Measurements from ENCODE around the gene MTREX. TPM values are rescaled to one million over a fixed set of nuclear protein-coding genes. Genes with fewer than 3 reads are reported as not detected.

Gene MTREX
- total and polyA plus RNA-seq, 2 of the 8 experiments (the other 6 are each of a cell fraction or from before 2014, with no cell fraction given) = 16.0 to 130 TPM

DNA sequence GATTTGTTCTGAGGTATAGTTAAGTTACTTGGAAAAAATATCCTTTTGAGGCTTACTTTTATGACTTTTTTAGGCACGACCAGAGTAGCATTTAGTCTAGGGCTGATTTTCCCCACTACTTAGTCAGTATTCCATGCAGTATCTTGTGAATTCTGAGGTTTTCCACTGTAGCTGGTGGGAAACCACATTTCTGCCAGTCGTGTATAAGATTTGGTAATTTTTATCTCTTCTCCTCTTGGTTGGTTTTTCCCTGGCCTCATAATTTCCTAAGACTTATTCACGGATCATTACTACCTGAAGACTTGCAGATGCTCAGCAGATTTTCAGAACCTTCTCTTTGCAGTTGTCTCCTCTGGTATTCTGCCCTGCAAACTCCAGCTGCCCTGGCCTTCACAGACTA is 23.5 kb downstream of the MTREX start:
- Histone ChIP-seq H3K27me3 (replicated peaks in 1 of 4; ENCODE audit: control insufficient read depth in 3 of 4, extremely low read depth in 1 of 4, insufficient read depth in 3 of 4, low read length in 3 of 4) (peaks cover 0 to 1% (median 0%) of the 10 kb centered on the region in 4 experiments; a peak in 1 of 7 replicates), H3K79me1 (ENCODE audit: low read depth, low read length) (no peaks in the 10 kb centered on the region), H2AK5ac (ENCODE audit: low read depth, low read length) (no peak overlapping the region), H3K36me3 (ENCODE audit: control insufficient read depth in 2 of 4, insufficient read depth in 4 of 4, low read length in 3 of 4) (peaks cover 4 to 47% (median 12%) of the 10 kb centered on the region in 4 experiments), H3K56ac (replicated peaks; ENCODE audit: insufficient read length, low read depth, low read length) (no peak overlapping the region), H4K20me1 (replicated peaks in 1 of 2; ENCODE audit: control insufficient read depth in 1 of 2, insufficient read depth in 2 of 2, low read length in 2 of 2) (peaks cover 0 to 3% of the 10 kb centered on the region in 2 experiments), H3K23me2 (ENCODE audit: low read depth, low read length) (no peaks in the 10 kb centered on the region), H3K18ac (ENCODE audit: extremely low read depth, low read length) (no peak overlapping the region), H2BK12ac (ENCODE audit: low read depth, low read length) (no peak overlapping the region), H3K4me1 (replicated peaks in 1 of 4; ENCODE audit: control insufficient read depth in 3 of 4, insufficient read depth in 4 of 4, low read length in 3 of 4) (no peaks in the 10 kb centered on the region), H2BK20ac (ENCODE audit: low read length) (no peak overlapping the region), H2BK5ac (ENCODE audit: low read depth, low read length) (no peak overlapping the region), H4K8ac (ENCODE audit: extremely low read depth, insufficient read depth, low read length) (no peak overlapping the region), H3K4ac (replicated peaks; ENCODE audit: insufficient read length, low read depth, low read length) (no peak overlapping the region), H3K9me3 (ENCODE audit: insufficient read depth in 2 of 2, low read depth in 1 of 2, low read length in 1 of 2) (no peaks in the 10 kb centered on the region), H3K4me3 (ENCODE audit: extremely low read depth in 1 of 4, insufficient read depth in 2 of 4, low read depth in 3 of 4, low read length in 4 of 4) (no peak overlapping the region), H2AFZ (ENCODE audit: low read length) (no peak overlapping the region), H4K91ac (replicated peaks; ENCODE audit: insufficient read length, low read length) (no peak overlapping the region), H2BK120ac (replicated peaks; ENCODE audit: low read depth, low read length) (no peak overlapping the region), H3K79me2 (ENCODE audit: control insufficient read depth in 1 of 2, insufficient read depth in 2 of 2, low read length in 2 of 2) (peaks cover 0 to 58% of the 10 kb centered on the region in 2 experiments; a peak in 2 of 4 replicates), H3K9ac (replicated peaks in 1 of 4; ENCODE audit: extremely low read depth in 1 of 4, low read depth in 3 of 4, low read length in 3 of 4) (no peak overlapping the region), H3K27ac (ENCODE audit: low read depth, low read length) (no peak overlapping the region), H3K4me2 (ENCODE audit: insufficient read depth in 1 of 2, low read depth in 2 of 2, low read length in 2 of 2) (no peak overlapping the region), H2BK15ac (ENCODE audit: low read length) (no peak overlapping the region), H3K23ac (ENCODE audit: insufficient read length) (no peak overlapping the region), H3K14ac (ENCODE audit: insufficient read length) (no peak overlapping the region), H4K5ac (ENCODE audit: insufficient read length, low read depth, low read length) (no peak overlapping the region)
- FAIRE-seq = no peak
- ChIA-PET POLR2A (ENCODE audit: partially characterized antibody) (no interaction called here), CTCF (ENCODE audit: partially characterized antibody) (no interaction called here)
- no peak for DNase-seq (ENCODE audit: low read depth in 1 of 2, low spot score in 2 of 2)
- 91% methylated on average over 3 of the region's 3 CpGs; no CpG with 5 or more reads in 1 of the 2 experiments for WGBS, 2 experiments (ENCODE audit: extremely low coverage in 1 of 2, insufficient coverage in 1 of 2, insufficient read length in 1 of 2, insufficient replicate concordance in 2 of 2, low coverage in 1 of 2, low lambda C conversion rate in 2 of 2, missing lambda C conversion rate in 1 of 2)
- TF ChIP-seq HDAC6 (IDR thresholded peaks at IDR 0.05; ENCODE audit: low read depth, low read length) (no peak), BCL11A (IDR thresholded peaks at IDR 0.05; ENCODE audit: low read depth in 2 of 2, low read length in 2 of 2) (no peak), ZNF274 (IDR thresholded peaks at IDR 0.05; ENCODE audit: borderline replicate concordance, extremely low read depth, low read length) (no peak), SP4 (IDR thresholded peaks at IDR 0.05; ENCODE audit: low read length) (no peak), SUZ12 (IDR thresholded peaks at IDR 0.05; ENCODE audit: low read length) (no peak), YY1 (IDR thresholded peaks at IDR 0.05; ENCODE audit: low read depth, low read length) (no peak), CBX5 (IDR thresholded peaks at IDR 0.05; ENCODE audit: low read depth, low read length) (no peak), TBP (IDR thresholded peaks at IDR 0.05; ENCODE audit: low read depth, low read length) (no peak), RXRA (IDR thresholded peaks at IDR 0.05; ENCODE audit: insufficient read depth, low read depth, low read length) (no peak), POU5F1 (IDR thresholded peaks at IDR 0.05; ENCODE audit: low read depth, low read length) (no peak), EZH2 (IDR thresholded peaks at IDR 0.05; ENCODE audit: low read depth, low read length, severe bottlenecking) (no peak), JUN (IDR thresholded peaks at IDR 0.05; ENCODE audit: low read depth, low read length) (no peak), CREB1 (IDR thresholded peaks at IDR 0.05) (no peak), SRF (IDR thresholded peaks at IDR 0.05; ENCODE audit: low read depth, low read length) (no peak), CBX8 (IDR thresholded peaks at IDR 0.05; ENCODE audit: borderline replicate concordance, low read depth, low read length) (no peak)
- TF ChIP-seq, protein P1, sequence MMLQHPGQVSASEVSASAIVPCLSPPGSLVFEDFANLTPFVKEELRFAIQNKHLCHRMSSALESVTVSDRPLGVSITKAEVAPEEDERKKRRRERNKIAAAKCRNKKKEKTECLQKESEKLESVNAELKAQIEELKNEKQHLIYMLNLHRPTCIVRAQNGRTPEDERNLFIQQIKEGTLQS (IDR thresholded peaks at IDR 0.05; ENCODE audit: insufficient read depth, low read depth, low read length) = no peak
